ENCODE measurements around the gene DENND2A.
"Not testable (repeated sequence)": the region's sequence is repeated elsewhere in the genome, so short reads cannot be mapped to it uniquely, and the experiment has no call there.

The DENND2A gene, protein sequence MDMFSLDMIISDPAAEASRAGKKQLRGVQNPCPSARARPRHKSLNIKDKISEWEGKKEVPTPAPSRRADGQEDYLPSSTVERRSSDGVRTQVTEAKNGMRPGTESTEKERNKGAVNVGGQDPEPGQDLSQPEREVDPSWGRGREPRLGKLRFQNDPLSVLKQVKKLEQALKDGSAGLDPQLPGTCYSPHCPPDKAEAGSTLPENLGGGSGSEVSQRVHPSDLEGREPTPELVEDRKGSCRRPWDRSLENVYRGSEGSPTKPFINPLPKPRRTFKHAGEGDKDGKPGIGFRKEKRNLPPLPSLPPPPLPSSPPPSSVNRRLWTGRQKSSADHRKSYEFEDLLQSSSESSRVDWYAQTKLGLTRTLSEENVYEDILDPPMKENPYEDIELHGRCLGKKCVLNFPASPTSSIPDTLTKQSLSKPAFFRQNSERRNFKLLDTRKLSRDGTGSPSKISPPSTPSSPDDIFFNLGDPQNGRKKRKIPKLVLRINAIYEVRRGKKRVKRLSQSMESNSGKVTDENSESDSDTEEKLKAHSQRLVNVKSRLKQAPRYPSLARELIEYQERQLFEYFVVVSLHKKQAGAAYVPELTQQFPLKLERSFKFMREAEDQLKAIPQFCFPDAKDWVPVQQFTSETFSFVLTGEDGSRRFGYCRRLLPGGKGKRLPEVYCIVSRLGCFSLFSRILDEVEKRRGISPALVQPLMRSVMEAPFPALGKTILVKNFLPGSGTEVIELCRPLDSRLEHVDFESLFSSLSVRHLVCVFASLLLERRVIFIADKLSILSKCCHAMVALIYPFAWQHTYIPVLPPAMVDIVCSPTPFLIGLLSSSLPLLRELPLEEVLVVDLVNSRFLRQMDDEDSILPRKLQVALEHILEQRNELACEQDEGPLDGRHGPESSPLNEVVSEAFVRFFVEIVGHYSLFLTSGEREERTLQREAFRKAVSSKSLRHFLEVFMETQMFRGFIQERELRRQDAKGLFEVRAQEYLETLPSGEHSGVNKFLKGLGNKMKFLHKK

DNA sequence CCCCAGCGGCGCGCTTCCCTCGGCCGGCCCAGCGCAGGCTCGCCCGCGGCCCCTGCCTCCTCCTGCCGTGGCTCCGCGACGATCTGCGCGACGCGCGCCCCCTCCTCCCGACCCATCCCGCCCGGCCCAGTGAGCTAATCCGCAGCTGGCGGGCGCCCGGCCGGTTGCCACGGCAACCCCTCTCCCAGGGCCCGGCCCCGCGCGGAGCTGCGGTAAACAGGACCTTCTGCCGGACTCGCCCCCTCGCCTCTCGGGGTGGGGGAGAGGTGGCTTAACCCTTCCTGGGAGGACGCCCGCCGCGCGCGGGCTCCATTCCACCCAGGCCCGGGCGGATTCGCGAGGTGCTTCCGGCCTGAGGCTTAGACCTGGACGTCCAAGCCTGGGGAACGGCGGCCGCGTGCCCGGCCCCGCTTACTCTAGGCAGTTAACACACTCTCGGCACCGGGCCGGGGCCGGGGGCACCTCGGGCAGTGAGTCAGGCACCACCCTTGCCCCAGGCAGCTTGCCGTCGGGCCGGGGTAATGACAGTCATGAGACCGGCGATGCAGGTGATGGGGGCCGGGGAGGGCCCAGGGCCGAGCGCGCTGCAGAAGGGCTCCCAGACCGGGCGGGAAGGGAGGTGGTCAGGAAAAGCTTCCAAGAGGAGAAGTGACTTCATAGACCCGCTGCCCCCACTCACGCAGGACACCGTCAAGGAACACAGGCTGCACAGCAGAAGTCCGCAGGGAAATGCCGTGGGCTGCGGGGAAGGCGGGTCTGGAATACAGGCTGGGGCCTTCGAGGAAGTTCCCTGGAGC is at the start of gene DENND2A:
DENND2A (minus strand) TSS at position 87 of the 797 bp plus-strand sequence. CDS start 38,416 bp downstream, outside the sequence.
- no peak for DNase-seq

DNA sequence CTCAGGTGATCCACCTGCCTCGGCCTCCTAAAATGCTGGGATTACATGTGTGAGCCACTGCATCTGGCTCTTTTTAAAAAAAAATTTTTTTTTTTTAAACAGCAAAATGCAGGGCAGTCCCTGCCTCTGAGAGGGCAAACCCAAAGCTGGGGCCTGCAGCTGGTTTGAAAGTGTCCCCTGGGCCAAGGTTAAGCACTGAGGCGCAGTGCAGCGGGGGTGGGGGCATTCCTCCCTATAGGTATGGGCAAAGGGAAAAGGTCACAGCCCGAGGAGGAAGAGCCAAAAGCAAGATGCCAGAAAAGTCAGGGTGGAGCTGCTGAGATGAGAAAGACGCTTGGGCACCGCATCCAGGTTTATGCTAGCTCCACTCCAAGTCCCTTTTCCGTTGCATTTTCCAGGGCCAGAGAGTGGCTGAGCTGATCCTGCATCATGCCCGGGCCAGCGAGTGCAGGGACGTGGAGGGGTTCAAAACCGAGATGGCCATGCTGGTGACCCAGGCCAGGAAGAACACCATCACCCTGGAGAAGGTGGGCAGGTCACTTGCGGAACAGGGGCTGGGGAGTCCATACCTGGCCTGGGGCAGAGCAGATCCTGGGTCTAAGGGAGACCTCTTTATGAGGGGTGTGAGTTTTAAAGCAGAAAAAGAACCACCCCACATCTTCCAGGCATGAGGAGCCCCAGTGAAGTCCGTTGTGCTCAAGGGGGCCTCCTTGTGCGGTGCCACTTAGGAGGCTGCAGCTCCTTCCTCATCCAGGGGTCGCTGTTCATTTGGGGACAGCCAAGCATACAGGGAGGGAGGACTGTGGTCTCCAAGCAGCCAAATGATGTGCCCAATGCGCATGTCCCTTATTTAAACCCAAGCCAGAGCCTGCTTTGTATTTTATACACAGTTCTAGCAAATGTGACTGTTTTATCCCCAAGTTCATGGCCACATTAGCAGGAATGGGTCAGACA is 48.9 kb upstream of the DENND2A start:
- peak; percentile 2 for DNase-seq

DNA sequence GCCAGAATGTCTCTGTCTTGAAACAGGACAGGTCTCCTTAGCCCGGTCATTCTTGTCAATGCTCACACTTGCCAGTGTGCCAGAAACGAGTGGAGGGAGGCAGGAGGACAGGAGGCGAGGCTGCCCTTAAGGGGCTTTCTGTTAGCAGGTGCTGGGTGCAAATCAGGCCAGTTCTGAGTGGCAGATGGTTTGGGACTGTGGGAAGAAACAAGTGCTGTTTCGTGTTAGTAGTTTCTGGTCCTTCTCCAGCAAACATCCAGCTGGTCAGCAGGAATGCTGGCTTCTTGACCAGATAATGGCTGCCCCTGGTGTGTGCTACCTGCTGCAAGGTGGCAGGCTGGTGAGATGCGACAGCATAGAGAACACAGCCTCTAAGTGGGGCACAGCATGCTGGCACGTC is 47.7 kb upstream of the DENND2A start:
- no peak for DNase-seq

DNA sequence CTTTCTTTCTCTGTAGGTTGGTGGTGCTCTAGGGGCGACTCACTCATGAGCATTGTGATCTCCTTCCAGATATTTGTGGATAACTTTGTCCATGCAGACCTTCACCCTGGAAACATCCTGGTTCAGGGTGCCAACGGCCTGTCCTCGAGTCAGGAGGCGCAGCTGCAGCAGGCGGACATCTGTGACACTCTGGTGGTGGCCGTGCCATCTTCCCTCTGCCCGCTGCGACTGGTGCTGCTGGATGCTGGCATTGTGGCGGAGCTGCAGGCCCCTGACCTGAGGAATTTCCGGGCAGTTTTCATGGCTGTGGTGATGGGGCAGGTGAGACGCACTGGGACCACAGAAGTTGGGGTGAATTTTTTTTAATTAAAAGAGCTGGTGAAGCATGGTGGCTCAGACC is 46.3 kb upstream of the DENND2A start:
- DNase-seq, result no peak

DNA sequence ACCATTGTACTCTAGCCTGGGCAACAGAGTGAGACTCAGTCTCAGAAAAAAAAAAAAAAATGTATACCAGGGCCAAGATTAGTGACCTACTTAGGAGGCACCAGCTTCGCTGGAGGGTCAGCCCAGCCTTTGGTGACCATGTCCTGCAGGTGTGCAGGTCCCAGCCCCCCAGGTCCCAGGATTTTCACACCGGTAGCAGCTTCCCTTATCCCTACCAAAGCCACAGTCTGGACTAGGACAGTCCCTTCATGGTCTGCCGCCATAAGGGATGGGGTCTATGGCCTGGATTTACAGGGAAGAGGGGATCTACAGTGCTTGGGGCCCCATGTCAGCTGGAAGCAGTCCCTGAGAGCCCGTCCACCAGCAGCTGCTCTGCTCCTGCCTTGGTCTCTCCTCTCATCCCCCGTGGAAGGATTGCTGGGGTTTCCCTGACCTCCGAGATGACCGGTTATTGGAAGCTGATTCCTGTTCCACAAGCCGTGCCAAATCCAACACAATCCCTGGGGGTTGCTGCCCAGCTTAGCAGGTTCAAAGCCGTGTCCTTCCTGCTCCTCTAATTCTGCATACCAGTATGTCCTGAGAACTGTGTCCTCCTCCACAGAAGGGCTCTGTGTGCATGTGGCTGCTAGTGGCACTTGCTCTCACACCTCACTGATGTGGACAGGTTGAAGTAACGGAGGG is 44.9 kb upstream of the DENND2A start:
- DNase-seq, result no peak

DNA sequence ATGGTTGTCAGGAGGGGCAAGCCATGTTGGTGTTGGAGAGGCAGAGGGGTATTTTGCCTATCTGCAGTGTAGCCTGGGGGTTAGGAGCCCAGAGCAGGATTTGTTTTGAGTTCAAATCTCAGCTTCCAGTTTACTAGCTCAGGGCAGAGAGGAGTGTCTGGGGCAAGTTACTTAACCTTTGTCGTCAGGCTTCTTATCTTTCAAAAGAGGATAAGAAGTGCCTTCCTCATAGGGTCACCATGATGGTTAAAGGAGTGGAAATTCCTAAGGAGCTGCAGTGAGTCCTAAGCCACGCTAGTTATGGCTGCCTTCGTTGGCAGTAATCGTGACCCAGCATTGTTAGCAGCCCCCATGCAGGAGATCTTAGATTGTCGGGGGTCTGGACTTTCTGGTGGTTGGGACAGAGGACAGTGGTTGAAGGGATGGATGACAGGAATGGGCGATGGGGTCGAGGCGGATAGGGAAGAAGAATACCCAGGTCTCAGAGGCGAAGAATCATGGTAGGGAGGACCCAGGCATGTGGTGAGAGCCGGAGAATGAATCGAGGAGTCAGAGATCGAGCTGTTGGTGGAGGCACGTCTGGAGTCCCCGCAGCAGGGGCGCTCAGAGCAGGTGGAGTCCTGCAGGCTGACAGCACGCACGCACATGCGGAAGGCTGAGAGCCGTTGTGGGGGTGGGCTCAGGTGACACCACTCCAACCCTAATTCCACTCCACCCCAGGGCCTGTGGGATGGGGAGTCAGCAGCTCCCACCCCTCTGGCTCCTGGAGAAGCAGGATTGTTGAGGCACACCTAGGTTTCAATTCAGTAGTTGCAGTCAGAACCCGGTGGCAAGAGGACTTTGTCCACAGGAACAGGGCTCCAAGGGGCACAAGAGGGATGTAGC is 43.7 kb upstream of the DENND2A start:
- no peak for DNase-seq

- DNase-seq, result no peak
Measured at GRCh38 chr7:140683657-140684056, 43.0 kb upstream of the DENND2A start.

- DNase-seq, result no peak
Measured at GRCh38 chr7:140681766-140682165, 41.2 kb upstream of the DENND2A start.

DNA sequence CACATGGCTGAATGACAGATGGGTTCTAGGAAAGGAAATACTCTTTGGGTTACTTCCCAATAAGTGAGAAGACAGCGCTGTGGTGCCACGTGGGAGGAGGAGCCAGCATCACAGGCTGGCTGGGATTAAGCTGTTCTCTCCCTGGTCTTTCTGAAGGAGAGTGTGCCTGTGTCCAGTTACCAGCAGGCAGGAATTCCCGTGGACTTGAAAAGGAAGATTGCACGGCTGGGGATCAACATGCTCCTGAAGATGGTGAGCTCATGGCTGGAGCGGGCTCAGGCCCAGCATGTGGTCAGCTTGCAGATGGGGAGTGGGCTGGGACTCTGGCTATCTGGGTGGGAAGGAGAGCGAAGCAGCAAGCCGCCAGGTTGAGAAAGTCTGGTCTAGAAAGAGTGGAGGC is 40.3 kb upstream of the DENND2A start:
- DNase-seq, result no peak

- no peak for DNase-seq
Measured at GRCh38 chr7:140679186-140679585, 38.6 kb upstream of the DENND2A start.

DNA sequence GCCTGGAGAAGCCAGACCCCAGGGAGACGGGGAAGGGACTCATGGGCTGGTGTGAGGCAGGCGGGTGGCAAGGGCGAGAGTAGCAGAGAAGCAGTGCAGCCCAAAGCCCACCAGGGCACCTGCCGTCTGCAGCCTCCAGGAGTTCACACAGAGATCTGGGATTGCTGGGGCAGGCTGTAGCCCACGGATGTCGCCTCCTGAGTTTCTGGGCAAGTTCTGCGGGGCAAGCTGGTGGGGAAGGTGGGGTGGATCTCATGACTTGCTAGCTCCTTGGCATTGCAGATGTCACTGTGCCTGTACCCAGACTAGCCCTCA is 38.2 kb upstream of the DENND2A start:
- DNase-seq, result no peak

GRCh38 chr7:140678081-140678815 is 37.6 kb upstream of the DENND2A start:
- DNase-seq, result no peak

GRCh38 chr7:140677496-140677895 is 36.9 kb upstream of the DENND2A start:
- DNase-seq, result no peak

- DNase-seq, result not testable (repeated sequence)
Measured at GRCh38 chr7:140676956-140677355, 36.3 kb upstream of the DENND2A start.

GRCh38 chr7:140676306-140676705 is 35.7 kb upstream of the DENND2A start:
- DNase-seq, result no peak

DNA sequence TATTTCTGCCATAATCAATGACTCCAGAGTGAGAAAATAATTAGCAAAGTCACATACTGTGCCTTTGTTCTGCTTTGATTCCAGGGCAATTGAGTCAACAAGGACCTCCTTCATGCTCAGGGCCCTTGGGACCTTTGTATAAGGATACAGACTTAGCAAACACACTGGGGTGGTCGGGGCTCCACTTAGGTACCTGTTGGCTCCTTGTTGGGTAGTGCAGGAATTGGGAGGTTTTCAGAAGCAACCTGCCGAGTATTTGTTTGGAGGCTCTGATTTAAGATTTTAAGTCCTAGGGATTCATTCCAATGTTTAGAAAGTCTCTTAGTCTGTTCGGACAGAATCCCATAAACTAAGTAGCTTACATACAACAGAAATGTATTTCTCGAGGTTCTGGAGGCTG is 35.1 kb upstream of the DENND2A start:
- DNase-seq, result no peak

DNA sequence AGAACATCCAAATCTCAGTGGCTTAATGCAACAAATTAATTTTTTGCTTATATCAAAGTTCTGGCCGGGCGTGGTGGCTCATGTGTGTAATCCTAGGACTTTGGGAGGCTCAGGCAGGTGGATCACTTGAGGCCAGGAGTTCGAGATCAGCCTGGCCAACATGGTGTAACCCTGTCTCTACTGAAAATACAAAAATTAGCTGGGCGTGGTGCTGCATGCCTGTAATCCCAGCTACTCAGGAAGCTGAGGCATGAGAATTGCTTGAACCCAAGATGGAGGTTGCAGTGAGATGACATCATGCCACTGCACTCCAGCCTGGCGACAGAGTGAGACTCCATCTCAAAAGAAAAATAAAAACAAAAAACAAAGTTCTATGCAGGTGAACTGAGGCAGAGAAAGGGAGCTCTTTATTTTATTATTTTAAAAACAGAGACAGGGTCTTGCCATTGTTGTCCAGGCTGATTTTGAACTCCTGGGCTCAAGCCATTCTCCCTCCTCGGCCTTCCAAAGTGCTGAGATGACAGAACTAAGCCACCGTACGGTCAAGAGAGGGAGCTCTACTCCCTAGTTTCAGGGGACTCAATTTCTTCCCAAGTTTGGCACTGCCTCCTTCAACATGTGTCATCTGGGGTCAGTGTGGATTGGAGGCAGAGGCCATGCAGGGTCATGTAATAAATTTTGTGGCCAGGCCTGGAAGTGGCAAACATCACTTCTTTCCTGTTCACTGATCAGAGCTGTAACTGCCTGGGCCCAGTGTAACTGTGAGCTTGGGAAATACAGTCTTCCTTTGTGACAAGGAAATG is 34.5 kb upstream of the DENND2A start:
- DNase-seq, result no peak

DNA sequence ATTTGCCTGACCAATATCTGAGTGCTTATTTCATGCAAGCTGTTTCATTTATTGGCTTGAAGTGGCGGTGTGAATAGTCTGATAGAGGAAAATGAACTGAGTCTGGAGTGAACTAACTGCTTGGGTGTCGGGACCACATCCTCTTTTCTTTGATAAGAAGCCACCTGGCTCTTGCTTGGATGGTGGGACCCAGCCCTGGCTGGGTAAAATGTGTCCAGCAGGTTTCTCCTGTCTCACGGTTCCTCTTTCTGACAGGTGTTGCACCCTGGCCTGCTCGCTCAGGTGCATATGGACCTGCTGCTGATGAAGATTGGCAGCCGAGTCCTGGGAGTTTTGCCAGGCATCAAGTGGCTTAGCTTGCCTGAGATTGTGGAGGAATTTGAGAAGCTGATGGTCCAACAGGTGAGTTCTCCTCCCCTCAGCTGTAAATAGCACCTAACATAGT is 33.8 kb upstream of the DENND2A start:
- no peak for DNase-seq

DNA sequence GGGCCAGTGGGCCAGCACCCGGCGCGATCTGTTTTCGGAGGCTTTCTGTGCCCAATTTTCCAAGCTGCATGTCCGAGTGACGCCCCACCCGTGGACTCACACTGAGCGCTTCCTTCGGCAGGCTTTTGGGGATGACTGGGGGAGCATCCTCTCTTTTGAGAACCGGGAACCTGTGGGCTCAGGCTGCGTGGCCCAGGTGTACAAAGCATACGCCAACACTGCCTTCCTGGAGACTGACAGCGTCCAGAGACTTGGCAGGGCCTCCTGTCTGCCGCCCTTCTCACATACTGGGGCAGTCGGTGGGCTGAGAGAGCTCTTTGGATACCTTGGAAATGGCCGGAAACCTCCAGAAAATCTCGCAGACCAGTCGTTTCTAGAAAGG is 33.2 kb upstream of the DENND2A start:
- DNase-seq, result no peak

Data from stimulated activated CD4-positive, alpha-beta T cell treated with anti-CD3 and anti-CD28 coated beads, Interleukin-4, amount 100 ng/mL, for 24 hours (primary cell).